ENCODE measurements around the gene MRAP2.

- TF ChIP-seq, protein P1, sequence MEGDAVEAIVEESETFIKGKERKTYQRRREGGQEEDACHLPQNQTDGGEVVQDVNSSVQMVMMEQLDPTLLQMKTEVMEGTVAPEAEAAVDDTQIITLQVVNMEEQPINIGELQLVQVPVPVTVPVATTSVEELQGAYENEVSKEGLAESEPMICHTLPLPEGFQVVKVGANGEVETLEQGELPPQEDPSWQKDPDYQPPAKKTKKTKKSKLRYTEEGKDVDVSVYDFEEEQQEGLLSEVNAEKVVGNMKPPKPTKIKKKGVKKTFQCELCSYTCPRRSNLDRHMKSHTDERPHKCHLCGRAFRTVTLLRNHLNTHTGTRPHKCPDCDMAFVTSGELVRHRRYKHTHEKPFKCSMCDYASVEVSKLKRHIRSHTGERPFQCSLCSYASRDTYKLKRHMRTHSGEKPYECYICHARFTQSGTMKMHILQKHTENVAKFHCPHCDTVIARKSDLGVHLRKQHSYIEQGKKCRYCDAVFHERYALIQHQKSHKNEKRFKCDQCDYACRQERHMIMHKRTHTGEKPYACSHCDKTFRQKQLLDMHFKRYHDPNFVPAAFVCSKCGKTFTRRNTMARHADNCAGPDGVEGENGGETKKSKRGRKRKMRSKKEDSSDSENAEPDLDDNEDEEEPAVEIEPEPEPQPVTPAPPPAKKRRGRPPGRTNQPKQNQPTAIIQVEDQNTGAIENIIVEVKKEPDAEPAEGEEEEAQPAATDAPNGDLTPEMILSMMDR (IDR thresholded peaks at IDR 0.05): no peak
- TF ChIP-seq POLR2A (IDR thresholded peaks at IDR 0.05): no peak
Observed at GRCh38 chr6:84017709-84018452, 15.7 kb upstream of the MRAP2 start.
